Measurements from ENCODE around the gene C1orf167.

GRCh38 chr1:11733306-11733705 lies 28.7 kb upstream of the C1orf167 start:
- TF ChIP-seq CTCF (IDR thresholded peaks at IDR 0.05) (no peak), NFIC (IDR thresholded peaks at IDR 0.05; ENCODE audit: borderline replicate concordance) (no peak), TCF12 (IDR thresholded peaks at IDR 0.05) (no peak), REST (IDR thresholded peaks at IDR 0.05; ENCODE audit: low read depth, low read length) (no peak), MEF2A (IDR thresholded peaks at IDR 0.05; ENCODE audit: borderline replicate concordance, low read depth) (no peak), SIN3A (IDR thresholded peaks at IDR 0.05; ENCODE audit: borderline replicate concordance, low read depth, low read length) (no peak), MXI1 (IDR thresholded peaks at IDR 0.05; ENCODE audit: low read depth, low read length) (no peak)

All from SK-N-SH (cell line).